Activated naive CD4-positive, alpha-beta T cell treated with anti-CD3 and anti-CD28 coated beads for 36 hours (primary cell): Measurements from ENCODE around the gene GBF1. TPM values are rescaled to one million over a fixed set of nuclear protein-coding genes. Genes with fewer than 3 reads are reported as not detected.

ENCODE experiments used
- CTCF ChIA-PET: fragments of 350-600 bp; sonication (Branson Sonifier 250); formaldehyde crosslinking; loops from one replicate; lab custom pipeline; 2021; ENCODE audit warnings: antibody characterized with exemption; lab: Charles Lee
- DNase-seq: peaks from one replicate; pipeline ENCODE4 v3.0.0-alpha.2; 2020
- H3K27ac Mint-ChIP-seq: one replicate; pipeline ENCODE4 v1.8.0; 2021; ENCODE audit warnings: mild to moderate bottlenecking, mixed read lengths
- H3K27me3 Mint-ChIP-seq: one replicate; pipeline ENCODE4 v1.8.0; 2021; ENCODE audit warnings: low read depth, mixed read lengths
- H3K36me3 Mint-ChIP-seq: one replicate; pipeline ENCODE4 v1.8.0; 2021; ENCODE audit warnings: low read depth, mixed read lengths
- H3K4me1 Mint-ChIP-seq: one replicate; pipeline ENCODE4 v1.8.0; 2021; ENCODE audit warnings: low read depth, mixed read lengths
- H3K4me3 Mint-ChIP-seq: one replicate; pipeline ENCODE4 v1.8.0; 2021; ENCODE audit warnings: mild to moderate bottlenecking, moderate library complexity, mixed read lengths
- H3K9me3 Mint-ChIP-seq: one replicate; pipeline ENCODE4 v1.8.0; 2021; ENCODE audit warnings: mixed read lengths
- intact Hi-C: fragments of 100-400 bp; cut with micrococcal nuclease; formaldehyde crosslinking; loops from one replicate; pipeline ENCODE4 v1.15.1; 2023
- total RNA-seq, 2 experiments: library from RNA; stranded (reverse); gene quantifications; one replicate each; pipeline ENCODE4 v1.2.3, GENCODE V29; 2021

The GBF1 gene
- total RNA-seq, 2 experiments from 2014 or later, result 32.1 to 34.5 TPM

GRCh38 chr10:102332772-102333171, 87.4 kb downstream of the GBF1 start:
- no peak overlapping the region for H3K27ac Mint-ChIP-seq
- no peak for DNase-seq
- intact Hi-C loops, result no loop called here
- peaks cover 9% of the 10 kb centered on the region for H3K4me1 Mint-ChIP-seq
- H3K27me3 Mint-ChIP-seq, result no peaks in the 10 kb centered on the region
- H3K36me3 Mint-ChIP-seq, result peaks cover 6% of the 10 kb centered on the region
- no peaks in the 10 kb centered on the region for H3K9me3 Mint-ChIP-seq
- CTCF ChIA-PET, result interaction anchor here (0.8 to 3.0 kb wide), 3 partner anchors 18 to 102 kb away, joined by 3 to 16 read pairs (median 13); no protein-coding TSS in a partner anchor
- H3K4me3 Mint-ChIP-seq, result no peak overlapping the region

- Mint-ChIP-seq H3K9me3 (no peaks in the 10 kb centered on the region), H3K27ac (no peak overlapping the region), H3K27me3 (no peaks in the 10 kb centered on the region), H3K36me3 (peaks cover 9% of the 10 kb centered on the region), H3K4me1 (peaks cover 20% of the 10 kb centered on the region), H3K4me3 (no peak overlapping the region)
- intact Hi-C loops, result no loop called here
- CTCF ChIA-PET, result interaction anchor here (0.6 to 3.0 kb wide), 4 partner anchors 14 to 103 kb away, joined by 4 to 16 read pairs (median 8); no protein-coding TSS in a partner anchor
- no peak for DNase-seq
Measured at GRCh38 chr10:102334101-102334500, 88.8 kb downstream of the GBF1 start.

GRCh38 chr10:102335184-102335583, 89.9 kb downstream of the GBF1 start:
- no peak for DNase-seq
- Mint-ChIP-seq H3K27me3 (no peaks in the 10 kb centered on the region), H3K27ac (no peak overlapping the region), H3K4me3 (no peak overlapping the region), H3K4me1 (peaks cover 20% of the 10 kb centered on the region), H3K9me3 (no peaks in the 10 kb centered on the region), H3K36me3 (peaks cover 9% of the 10 kb centered on the region)
- intact Hi-C loops, result no loop called here
- CTCF ChIA-PET, result no interaction called here

GRCh38 chr10:102341038-102341688, 95.8 kb downstream of the GBF1 start:
- H3K27ac Mint-ChIP-seq, result peak overlapping the region; percentile 22
- CTCF ChIA-PET, result interaction anchor here (0.6 to 4.3 kb wide), 7 partner anchors 10 to 110 kb away, joined by 3 to 33 read pairs (median 3); no protein-coding TSS in a partner anchor
- DNase-seq, result no peak
- intact Hi-C loops, result loop anchor here (1.0 kb wide), 3 partner anchors 58 to 96 kb away; partner anchors contain the start of gene GBF1
- no peaks in the 10 kb centered on the region for H3K27me3 Mint-ChIP-seq
- peaks cover 6% of the 10 kb centered on the region for H3K36me3 Mint-ChIP-seq
- H3K4me3 Mint-ChIP-seq, result no peak overlapping the region
- no peaks in the 10 kb centered on the region for H3K9me3 Mint-ChIP-seq
- H3K4me1 Mint-ChIP-seq, result peaks cover 39% of the 10 kb centered on the region

- Mint-ChIP-seq H3K4me3 (no peak overlapping the region), H3K36me3 (peaks cover 6% of the 10 kb centered on the region), H3K9me3 (no peaks in the 10 kb centered on the region), H3K27ac (no peak overlapping the region), H3K4me1 (peaks cover 36% of the 10 kb centered on the region), H3K27me3 (no peaks in the 10 kb centered on the region)
- CTCF ChIA-PET, result interaction anchor here (0.7 to 4.3 kb wide), 6 partner anchors 9 to 173 kb away, joined by 3 to 33 read pairs (median 4); partner anchors contain the start of gene PITX3
- intact Hi-C loops, result no loop called here
- no peak for DNase-seq
Measured at GRCh38 chr10:102342458-102342857, 97.1 kb downstream of the GBF1 start.

GRCh38 chr10:102342958-102343357, 97.6 kb downstream of the GBF1 start:
- H3K27me3 Mint-ChIP-seq, result no peaks in the 10 kb centered on the region
- CTCF ChIA-PET, result interaction anchor here (0.8 to 4.3 kb wide), 5 partner anchors 8 to 173 kb away, joined by 3 to 33 read pairs (median 5); partner anchors contain the start of gene PITX3

GRCh38 chr10:102344067-102344466, 98.7 kb downstream of the GBF1 start:
- Mint-ChIP-seq H3K9me3 (no peaks in the 10 kb centered on the region), H3K4me1 (peaks cover 21% of the 10 kb centered on the region), H3K4me3 (no peak overlapping the region), H3K36me3 (peaks cover 4% of the 10 kb centered on the region), H3K27me3 (no peaks in the 10 kb centered on the region), H3K27ac (no peak overlapping the region)
- intact Hi-C loops, result no loop called here
- CTCF ChIA-PET, result interaction anchor here (3.8 to 4.3 kb wide), 2 partner anchors 7 to 113 kb away, joined by 32 to 33 read pairs; no protein-coding TSS in a partner anchor
- DNase-seq, result no peak

More at GRCh38 chr10:102342958-102343357, 97.6 kb downstream of the GBF1 start:
- Mint-ChIP-seq H3K27ac (no peak overlapping the region), H3K36me3 (peaks cover 6% of the 10 kb centered on the region), H3K9me3 (no peaks in the 10 kb centered on the region), H3K4me3 (no peak overlapping the region), H3K4me1 (peaks cover 31% of the 10 kb centered on the region)
- intact Hi-C loops, result no loop called here
- DNase-seq, result no peak

GRCh38 chr10:102347236-102347828, 102.0 kb downstream of the GBF1 start:
- H3K4me3 Mint-ChIP-seq, result no peak overlapping the region
- H3K27me3 Mint-ChIP-seq, result no peaks in the 10 kb centered on the region
- H3K36me3 Mint-ChIP-seq, result peaks cover 10% of the 10 kb centered on the region
- peaks cover 4% of the 10 kb centered on the region for H3K4me1 Mint-ChIP-seq
- intact Hi-C loops, result loop anchor here (1.0 kb wide), 1 partner anchor 116 kb away; no protein-coding TSS in a partner anchor
- no peak overlapping the region for H3K27ac Mint-ChIP-seq
- no peaks in the 10 kb centered on the region for H3K9me3 Mint-ChIP-seq
- peak; percentile 53 for DNase-seq
- CTCF ChIA-PET, result interaction anchor here (0.7 to 17.1 kb wide), 9 partner anchors 8 to 178 kb away, joined by 3 to 685 read pairs (median 3); partner anchors contain the start of genes ELOVL3 and PITX3

GRCh38 chr10:102352066-102352715, 106.9 kb downstream of the GBF1 start:
- CTCF ChIA-PET, result interaction anchor here (0.6 to 17.1 kb wide), 43 partner anchors 8 to 234 kb away, joined by 3 to 685 read pairs (median 5); partner anchors contain the start of genes ELOVL3, GBF1 and PITX3
- no peak overlapping the region for H3K4me3 Mint-ChIP-seq
- no peaks in the 10 kb centered on the region for H3K4me1 Mint-ChIP-seq
- peak; percentile 87 for DNase-seq
- H3K27me3 Mint-ChIP-seq, result no peaks in the 10 kb centered on the region
- H3K36me3 Mint-ChIP-seq, result peaks cover 11% of the 10 kb centered on the region
- intact Hi-C loops, result loop anchor here (1.0 kb wide), 3 partner anchors 121 to 220 kb away; no protein-coding TSS in a partner anchor
- H3K27ac Mint-ChIP-seq, result no peak overlapping the region
- no peaks in the 10 kb centered on the region for H3K9me3 Mint-ChIP-seq

GRCh38 chr10:102354451-102354850, 109.1 kb downstream of the GBF1 start:
- CTCF ChIA-PET, result interaction anchor here (0.5 to 17.1 kb wide), 10 partner anchors 10 to 466 kb away, joined by 3 to 685 read pairs (median 12); partner anchors contain the start of genes ELOVL3, GBF1 and PITX3
- Mint-ChIP-seq H3K4me3 (no peak overlapping the region), H3K9me3 (no peaks in the 10 kb centered on the region), H3K4me1 (peaks cover 6% of the 10 kb centered on the region), H3K36me3 (peaks cover 20% of the 10 kb centered on the region), H3K27me3 (no peaks in the 10 kb centered on the region), H3K27ac (no peak overlapping the region)
- no peak for DNase-seq
- intact Hi-C loops, result no loop called here

GRCh38 chr10:102358712-102359382, 113.5 kb downstream of the GBF1 start:
- Mint-ChIP-seq H3K9me3 (no peaks in the 10 kb centered on the region), H3K27me3 (no peaks in the 10 kb centered on the region), H3K4me3 (no peak overlapping the region), H3K27ac (peak overlapping the region; percentile 5), H3K4me1 (peaks cover 6% of the 10 kb centered on the region), H3K36me3 (peaks cover 34% of the 10 kb centered on the region)
- intact Hi-C loops, result no loop called here
- no peak for DNase-seq
- CTCF ChIA-PET, result interaction anchor here (0.5 to 17.1 kb wide), 6 partner anchors 7 to 334 kb away, joined by 3 to 685 read pairs (median 4); partner anchors contain the start of genes ELOVL3 and PITX3
